ENCODE measurements around the gene PCSK4.
"Not testable (repeated sequence)": the region's sequence is repeated elsewhere in the genome, so short reads cannot be mapped to it uniquely, and the experiment has no call there.

The PCSK4 gene

GRCh38 chr19:1452802-1453524, 37.2 kb downstream of the PCSK4 start:
- DNase-seq: no peak

GRCh38 chr19:1451916-1452801, 38.0 kb downstream of the PCSK4 start:
- no peak for DNase-seq

- DNase-seq: no peak
Observed at GRCh38 chr19:1450735-1451731, 39.1 kb downstream of the PCSK4 start.

DNA sequence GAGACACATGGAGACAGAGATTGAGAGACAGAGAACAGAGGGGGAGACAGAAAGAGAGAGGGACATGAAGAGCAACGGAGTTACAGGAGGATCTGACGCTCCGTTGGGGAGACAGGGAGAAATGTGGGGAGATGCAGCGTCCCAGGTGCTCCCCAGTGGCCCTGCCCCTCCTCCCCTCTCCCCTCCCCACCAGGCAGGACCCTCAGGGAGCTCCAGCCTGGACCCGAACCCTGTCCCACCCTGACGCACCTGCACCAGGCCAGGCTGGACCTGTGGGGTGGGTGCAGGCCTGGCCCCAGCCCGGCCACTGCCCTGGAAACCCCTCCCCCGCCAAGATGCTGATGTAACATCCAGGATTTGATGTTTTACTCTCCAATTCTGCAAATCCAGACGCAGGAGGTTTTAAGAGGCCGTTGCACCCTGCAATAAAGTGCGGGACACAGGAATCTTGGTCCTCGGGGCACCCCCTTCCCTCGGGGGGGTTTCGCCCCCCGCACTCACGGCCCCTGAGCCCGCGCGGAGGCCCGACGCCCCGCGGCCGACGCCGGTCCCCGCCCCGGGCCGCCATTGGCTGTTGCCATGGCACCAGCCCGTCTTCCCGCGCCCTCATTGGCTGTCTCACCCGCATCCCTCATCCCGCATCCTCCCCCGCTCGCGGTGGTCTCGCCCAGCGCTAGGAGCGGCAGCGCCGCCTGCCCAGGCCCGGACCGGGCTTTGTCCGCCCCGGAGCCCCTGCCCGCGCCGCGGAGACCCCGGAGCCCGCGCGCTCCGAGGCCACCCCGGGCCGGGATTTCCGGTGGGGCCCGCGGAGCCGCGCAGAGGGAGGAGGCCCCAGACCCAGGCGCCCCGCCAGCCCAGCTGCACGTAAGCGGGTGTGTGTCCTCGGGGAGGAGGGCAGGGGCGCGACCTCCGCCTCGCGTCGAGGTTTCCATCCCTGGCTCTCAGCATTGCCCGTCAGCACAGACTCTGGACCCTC, 40.4 kb downstream of the PCSK4 start, which contains the start of gene APC2:
TSS of gene APC2 (plus strand) at position 655 of the 976 bp plus-strand sequence. CDS start 2,881 bp downstream, outside the sequence.
- no peak for DNase-seq

GRCh38 chr19:1447944-1448343, 42.2 kb downstream of the PCSK4 start:
- DNase-seq: no peak

GRCh38 chr19:1447504-1447903, 42.6 kb downstream of the PCSK4 start:
- DNase-seq: no peak

DNA sequence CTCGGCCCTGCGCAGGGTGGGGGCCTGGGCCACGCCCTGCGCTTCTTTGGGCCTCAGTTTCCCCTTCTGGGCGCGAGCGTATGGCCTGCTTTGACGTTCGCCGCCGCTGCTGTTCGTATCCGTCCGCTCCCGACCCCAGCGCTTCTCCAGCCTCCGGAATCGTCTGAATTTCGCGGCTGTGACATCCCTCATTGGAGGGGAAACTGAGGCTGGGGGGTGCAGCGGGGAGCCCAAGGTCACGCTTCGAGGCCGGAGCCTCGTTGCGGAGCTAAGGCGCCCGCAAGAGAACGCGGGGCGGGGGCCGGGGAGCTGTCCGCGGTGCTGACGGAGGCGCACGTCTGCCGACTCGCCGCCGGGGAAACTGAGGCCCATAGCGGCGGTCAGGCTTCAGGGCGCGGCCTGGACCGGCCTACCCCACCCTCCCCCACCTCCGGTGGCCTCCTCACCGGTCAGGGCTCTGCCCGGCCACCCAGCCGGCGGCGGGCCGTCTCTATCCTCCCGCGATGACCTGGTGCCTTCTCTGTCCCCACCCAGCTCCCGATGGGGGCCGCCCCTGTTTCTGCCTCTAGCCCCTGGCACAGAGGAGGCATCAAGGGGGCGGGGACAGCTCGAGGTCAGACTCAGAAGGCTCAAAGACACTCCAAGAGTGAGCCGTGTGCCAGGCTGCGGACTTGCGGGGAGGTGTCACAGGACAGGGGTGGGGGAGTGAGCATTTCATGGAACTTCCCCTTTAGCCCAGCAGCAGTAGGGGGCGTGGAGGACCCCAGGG, 43.3 kb downstream of the PCSK4 start:
- DNase-seq: no peak

- no peak for DNase-seq
Observed at GRCh38 chr19:1445932-1446712, 44.0 kb downstream of the PCSK4 start.

DNA sequence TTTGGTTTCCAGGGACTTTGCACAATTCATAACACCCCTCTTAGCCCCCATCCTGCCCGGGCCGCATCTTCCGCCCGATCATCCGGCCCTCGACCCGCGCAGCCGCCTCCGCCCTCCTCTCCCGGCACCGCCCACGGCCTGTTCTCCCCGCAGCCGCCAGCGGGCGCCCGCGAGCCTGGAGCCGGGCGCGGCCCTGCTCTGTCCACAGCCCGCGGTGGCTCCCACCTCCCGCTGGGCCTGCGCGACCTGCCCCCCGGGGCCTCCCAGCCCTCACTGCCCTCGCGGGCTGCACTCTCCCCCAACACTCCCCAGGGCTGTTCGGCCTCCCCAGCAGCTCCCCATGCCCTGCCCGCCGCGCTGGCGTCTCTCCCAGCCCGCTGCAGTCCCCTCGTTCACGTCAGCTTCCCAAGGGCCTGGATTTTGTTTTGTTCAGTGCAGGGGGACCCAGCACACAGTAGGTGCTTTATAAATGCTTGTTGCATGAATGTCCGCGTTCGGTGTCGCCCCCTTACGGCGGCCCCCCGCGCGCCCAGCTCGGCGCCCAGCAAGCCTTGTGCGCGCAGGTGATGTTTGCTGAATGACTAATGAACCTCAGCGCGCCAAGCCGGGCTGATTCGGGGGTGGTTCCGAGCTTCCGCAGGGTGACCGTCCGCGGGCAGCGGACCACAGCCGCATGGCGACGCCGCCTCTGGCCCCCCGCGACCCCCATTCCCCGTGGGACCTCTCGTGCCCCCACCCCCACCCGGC, 44.8 kb downstream of the PCSK4 start:
- no peak for DNase-seq

DNA sequence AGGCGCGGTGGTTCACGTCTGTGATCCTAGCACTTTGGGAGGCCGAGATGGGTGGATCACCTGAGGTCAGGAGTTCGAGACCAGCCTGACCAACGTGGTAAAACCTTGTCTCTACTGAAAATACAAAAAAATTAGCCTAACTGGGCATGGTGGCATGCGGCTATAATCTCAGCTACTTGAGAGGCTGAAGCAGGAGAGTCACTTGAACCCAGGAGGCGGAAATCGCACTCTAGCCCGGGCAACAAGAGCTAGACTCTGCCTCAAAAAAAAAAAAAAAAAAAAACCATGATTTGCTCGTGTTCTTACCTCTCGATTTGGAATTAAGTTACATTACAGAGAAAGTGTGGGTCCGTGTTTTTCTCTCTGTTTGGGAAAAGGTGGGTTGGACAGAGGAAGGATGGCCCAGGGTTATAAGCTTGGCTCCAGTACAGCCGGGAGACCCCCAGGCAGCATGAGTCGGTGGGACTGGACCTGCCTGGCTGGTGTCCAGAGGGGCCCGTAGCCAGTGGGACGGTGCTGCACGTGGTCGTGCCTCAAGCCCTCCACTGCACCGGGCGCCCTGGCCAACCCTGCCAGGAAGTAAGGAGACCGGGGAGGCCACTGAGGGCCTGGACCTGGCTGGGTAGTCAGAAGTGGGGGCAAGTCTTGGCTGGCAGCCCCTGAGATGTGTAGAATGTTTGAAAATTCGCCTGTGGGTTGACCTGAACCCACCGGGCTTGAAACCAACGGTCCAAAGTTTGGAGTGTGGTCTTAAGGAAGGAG, 48.3 kb downstream of the PCSK4 start:
- no peak for DNase-seq

DNA sequence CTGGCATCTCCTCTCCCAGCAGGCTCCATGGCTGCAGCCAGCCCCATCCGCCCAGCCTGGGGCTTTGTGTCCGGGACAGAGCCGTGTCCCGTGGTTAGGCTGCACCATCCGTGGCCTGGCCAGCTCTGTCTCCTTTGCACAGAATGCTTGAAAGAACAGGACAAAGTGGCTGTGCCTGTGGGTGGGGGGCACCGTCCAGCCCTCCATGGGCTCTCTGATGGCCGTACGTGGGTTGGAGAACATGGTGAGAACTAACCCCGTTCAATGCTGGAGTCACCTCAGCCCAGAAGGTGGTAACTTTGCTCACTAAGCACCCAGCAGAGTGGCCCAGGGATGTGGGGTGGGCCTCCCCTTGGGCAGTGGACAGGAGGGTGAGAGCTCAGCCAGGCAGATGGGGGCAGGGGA, 49.1 kb downstream of the PCSK4 start:
- no peak for DNase-seq

DNA sequence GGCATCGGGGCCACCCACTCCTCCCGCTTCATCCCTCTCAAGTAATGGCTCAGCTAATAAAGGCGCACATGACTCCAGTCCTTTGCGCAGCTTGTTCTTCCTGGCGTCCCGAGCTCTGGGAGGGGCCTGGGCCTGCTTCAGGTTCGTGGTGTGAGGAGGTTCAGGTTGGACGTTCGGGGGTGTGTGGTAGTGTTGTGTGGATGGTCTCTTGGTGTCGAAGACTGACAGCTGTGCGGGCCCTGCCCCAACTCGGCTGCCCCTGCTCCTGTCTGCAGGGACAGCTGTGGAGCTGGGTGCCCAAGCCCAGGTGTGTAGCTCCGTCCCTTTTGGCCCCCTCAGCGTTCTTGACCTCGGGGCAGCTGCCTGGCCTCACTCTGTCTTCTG, 49.7 kb downstream of the PCSK4 start:
- no peak for DNase-seq

DNA sequence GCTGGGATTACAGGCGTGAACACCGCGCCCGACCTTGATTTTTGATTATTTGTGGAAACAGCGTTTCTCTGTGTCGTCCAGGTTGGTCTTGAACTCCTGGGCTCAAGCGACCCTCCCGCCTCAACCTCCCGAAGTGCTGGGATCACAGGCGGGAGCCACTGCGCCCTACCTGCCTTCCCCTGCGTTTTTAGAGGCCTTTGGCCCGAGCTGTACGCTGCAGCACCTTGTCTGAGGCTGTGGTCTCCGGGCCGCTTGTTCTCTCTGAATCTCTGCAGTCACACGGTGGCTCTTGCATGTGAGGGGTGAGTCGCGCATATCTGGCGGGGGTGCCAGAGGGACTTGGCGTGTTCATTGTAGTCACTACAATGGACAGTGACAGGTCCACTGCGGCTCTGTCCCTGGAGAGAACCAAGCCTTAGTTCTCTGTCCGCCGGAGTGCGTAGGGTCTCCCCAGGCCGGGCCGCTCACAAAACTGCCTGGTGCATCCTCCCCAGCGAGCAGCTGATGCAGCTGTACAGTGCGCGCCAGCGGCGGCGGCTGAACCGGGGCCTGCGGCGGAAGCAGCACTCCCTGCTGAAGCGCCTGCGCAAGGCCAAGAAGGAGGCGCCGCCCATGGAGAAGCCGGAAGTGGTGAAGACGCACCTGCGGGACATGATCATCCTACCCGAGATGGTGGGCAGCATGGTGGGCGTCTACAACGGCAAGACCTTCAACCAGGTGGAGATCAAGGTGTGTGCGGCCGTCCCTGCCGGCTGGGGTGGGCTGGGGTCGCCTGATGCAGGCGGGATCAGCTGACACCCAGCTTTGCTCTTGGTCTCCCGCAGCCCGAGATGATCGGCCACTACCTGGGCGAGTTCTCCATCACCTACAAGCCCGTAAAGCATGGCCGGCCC, 50.4 kb downstream of the PCSK4 start:
- not testable (repeated sequence) for DNase-seq

- no peak for DNase-seq
Observed at GRCh38 chr19:1438933-1439354, 51.2 kb downstream of the PCSK4 start.

- DNase-seq: peak; percentile 75
Observed at GRCh38 chr19:1438035-1438932, 51.9 kb downstream of the PCSK4 start, which contains the start of gene RPS15. Gene RPS15, plus strand, starts transcription at chr19:1438396. Its CDS starts 30 bp downstream, at chr19:1438426.

- DNase-seq: no peak
Observed at GRCh38 chr19:1437609-1438008, 52.5 kb downstream of the PCSK4 start.

Data from NCI-H187 treated with DMSO at 0.1 percent for 48 hours (cell line).